ENCODE results near the gene UGT8.

The UGT8 gene

DNA sequence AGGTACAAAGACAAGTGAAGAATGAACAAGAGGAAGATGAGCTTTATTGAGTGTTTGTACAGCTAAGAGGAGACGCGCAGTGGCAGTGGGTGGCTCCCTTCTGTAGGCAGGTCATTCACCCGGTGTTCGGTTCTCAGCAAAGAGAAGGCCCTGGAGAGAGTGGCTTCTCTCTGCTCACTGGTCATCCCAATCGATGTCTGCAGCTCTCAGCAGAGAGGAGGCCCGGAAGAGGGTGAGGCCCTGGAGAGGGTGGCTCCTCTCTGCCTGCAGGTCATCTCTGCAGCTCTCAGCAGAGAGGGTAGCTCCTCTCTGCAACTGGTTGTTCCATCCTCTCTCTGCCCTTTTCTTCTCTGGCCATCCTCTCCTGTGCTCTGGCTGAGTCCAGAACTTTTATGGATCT is 126.5 kb downstream of the UGT8 start:
- ATAC-seq, result no peak

DNA sequence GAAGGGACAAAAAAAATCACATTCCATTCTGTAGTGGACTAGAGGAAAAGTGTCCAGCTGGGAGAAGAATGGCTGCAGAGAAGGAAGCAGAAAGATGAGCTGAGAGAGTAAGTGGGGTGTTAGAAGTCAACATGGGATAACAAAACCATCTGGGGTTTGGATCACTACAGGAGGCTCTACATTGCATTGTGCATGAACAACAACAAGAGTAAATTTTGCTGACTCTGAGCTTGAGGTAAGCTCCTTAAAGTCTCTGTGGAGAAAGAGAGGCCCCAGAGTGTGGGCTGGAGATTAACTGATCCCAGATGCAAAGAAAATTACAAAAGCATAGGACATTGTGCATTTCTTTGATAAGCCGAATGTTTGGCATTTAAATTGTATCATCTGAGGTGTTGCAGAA is 128.9 kb downstream of the UGT8 start:
- ATAC-seq, result no peak
- TF ChIP-seq, protein P1, sequence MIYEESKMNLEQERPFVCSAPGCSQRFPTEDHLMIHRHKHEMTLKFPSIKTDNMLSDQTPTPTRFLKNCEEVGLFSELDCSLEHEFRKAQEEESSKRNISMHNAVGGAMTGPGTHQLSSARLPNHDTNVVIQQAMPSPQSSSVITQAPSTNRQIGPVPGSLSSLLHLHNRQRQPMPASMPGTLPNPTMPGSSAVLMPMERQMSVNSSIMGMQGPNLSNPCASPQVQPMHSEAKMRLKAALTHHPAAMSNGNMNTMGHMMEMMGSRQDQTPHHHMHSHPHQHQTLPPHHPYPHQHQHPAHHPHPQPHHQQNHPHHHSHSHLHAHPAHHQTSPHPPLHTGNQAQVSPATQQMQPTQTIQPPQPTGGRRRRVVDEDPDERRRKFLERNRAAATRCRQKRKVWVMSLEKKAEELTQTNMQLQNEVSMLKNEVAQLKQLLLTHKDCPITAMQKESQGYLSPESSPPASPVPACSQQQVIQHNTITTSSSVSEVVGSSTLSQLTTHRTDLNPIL (CRISPR knock-in tag; IDR thresholded peaks at IDR 0.05; ENCODE audit: low read depth), result no peak
- no peak for TF ChIP-seq ARNTL (CRISPR knock-in tag; IDR thresholded peaks at IDR 0.05; ENCODE audit: borderline replicate concordance, low read depth)
- no peak for TF ChIP-seq OSR1 (CRISPR knock-in tag; IDR thresholded peaks at IDR 0.05)
- no peak for TF ChIP-seq BACH2 (CRISPR knock-in tag; IDR thresholded peaks at IDR 0.05; ENCODE audit: borderline replicate concordance)
- TF ChIP-seq TOX (CRISPR knock-in tag; IDR thresholded peaks at IDR 0.05; ENCODE audit: borderline replicate concordance), result no peak
- TF ChIP-seq, protein P2, sequence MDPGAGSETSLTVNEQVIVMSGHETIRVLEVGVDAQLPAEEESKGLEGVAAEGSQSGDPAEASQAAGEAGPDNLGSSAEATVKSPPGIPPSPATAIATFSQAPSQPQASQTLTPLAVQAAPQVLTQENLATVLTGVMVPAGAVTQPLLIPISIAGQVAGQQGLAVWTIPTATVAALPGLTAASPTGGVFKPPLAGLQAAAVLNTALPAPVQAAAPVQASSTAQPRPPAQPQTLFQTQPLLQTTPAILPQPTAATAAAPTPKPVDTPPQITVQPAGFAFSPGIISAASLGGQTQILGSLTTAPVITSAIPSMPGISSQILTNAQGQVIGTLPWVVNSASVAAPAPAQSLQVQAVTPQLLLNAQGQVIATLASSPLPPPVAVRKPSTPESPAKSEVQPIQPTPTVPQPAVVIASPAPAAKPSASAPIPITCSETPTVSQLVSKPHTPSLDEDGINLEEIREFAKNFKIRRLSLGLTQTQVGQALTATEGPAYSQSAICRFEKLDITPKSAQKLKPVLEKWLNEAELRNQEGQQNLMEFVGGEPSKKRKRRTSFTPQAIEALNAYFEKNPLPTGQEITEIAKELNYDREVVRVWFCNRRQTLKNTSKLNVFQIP (CRISPR knock-in tag; IDR thresholded peaks at IDR 0.05; ENCODE audit: borderline replicate concordance, low read depth), result no peak
- TF ChIP-seq RARB (CRISPR knock-in tag; IDR thresholded peaks at IDR 0.05), result no peak
- TF ChIP-seq, protein P3, sequence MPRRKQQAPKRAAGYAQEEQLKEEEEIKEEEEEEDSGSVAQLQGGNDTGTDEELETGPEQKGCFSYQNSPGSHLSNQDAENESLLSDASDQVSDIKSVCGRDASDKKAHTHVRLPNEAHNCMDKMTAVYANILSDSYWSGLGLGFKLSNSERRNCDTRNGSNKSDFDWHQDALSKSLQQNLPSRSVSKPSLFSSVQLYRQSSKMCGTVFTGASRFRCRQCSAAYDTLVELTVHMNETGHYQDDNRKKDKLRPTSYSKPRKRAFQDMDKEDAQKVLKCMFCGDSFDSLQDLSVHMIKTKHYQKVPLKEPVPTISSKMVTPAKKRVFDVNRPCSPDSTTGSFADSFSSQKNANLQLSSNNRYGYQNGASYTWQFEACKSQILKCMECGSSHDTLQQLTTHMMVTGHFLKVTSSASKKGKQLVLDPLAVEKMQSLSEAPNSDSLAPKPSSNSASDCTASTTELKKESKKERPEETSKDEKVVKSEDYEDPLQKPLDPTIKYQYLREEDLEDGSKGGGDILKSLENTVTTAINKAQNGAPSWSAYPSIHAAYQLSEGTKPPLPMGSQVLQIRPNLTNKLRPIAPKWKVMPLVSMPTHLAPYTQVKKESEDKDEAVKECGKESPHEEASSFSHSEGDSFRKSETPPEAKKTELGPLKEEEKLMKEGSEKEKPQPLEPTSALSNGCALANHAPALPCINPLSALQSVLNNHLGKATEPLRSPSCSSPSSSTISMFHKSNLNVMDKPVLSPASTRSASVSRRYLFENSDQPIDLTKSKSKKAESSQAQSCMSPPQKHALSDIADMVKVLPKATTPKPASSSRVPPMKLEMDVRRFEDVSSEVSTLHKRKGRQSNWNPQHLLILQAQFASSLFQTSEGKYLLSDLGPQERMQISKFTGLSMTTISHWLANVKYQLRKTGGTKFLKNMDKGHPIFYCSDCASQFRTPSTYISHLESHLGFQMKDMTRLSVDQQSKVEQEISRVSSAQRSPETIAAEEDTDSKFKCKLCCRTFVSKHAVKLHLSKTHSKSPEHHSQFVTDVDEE (CRISPR knock-in tag; IDR thresholded peaks at IDR 0.05), result no peak
- TF ChIP-seq ZNF8 (CRISPR knock-in tag; IDR thresholded peaks at IDR 0.05), result no peak
- TF ChIP-seq ZFP30 (CRISPR knock-in tag; IDR thresholded peaks at IDR 0.05), result no peak
- TF ChIP-seq CSDC2 (CRISPR knock-in tag; IDR thresholded peaks at IDR 0.05), result no peak
- TF ChIP-seq PPARA (CRISPR knock-in tag; IDR thresholded peaks at IDR 0.05; ENCODE audit: borderline replicate concordance), result no peak
- no peak for TF ChIP-seq SNAI2 (CRISPR knock-in tag; IDR thresholded peaks at IDR 0.05)
- TF ChIP-seq, protein P4, sequence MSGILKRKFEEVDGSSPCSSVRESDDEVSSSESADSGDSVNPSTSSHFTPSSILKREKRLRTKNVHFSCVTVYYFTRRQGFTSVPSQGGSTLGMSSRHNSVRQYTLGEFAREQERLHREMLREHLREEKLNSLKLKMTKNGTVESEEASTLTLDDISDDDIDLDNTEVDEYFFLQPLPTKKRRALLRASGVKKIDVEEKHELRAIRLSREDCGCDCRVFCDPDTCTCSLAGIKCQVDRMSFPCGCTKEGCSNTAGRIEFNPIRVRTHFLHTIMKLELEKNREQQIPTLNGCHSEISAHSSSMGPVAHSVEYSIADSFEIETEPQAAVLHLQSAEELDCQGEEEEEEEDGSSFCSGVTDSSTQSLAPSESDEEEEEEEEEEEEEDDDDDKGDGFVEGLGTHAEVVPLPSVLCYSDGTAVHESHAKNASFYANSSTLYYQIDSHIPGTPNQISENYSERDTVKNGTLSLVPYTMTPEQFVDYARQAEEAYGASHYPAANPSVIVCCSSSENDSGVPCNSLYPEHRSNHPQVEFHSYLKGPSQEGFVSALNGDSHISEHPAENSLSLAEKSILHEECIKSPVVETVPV (CRISPR knock-in tag; IDR thresholded peaks at IDR 0.05), result no peak
- TF ChIP-seq ZNF70 (CRISPR knock-in tag; IDR thresholded peaks at IDR 0.05), result no peak

More for the DNA sequence above, 126.5 kb downstream of the UGT8 start:
- no peak for TF ChIP-seq ARNTL (CRISPR knock-in tag; IDR thresholded peaks at IDR 0.05; ENCODE audit: borderline replicate concordance, low read depth)
- no peak for TF ChIP-seq ZNF8 (CRISPR knock-in tag; IDR thresholded peaks at IDR 0.05)
- no peak for TF ChIP-seq ZNF70 (CRISPR knock-in tag; IDR thresholded peaks at IDR 0.05)

Data from SK-N-SH treated with all-trans-retinoic acid at 6 μM for 48 hours (cell line).